ENCODE data around the gene NFE2L2. TPM values are rescaled to one million over a fixed set of nuclear protein-coding genes. Genes with fewer than 3 reads are reported as not detected.

NFE2L2 gene
- total and polyA plus RNA-seq, 9 of the 15 experiments (the other 6 are each of a cell fraction or from before 2014, with no cell fraction given), result 29.3 to 120 (median 59.3) TPM

GRCh38 chr2:177255227-177255601, 9.3 kb downstream of the NFE2L2 start (continued):
- TF ChIP-seq CTCF (IDR thresholded peaks at IDR 0.05 in 2 of 3, conservative IDR thresholded peaks at IDR 0.05 in 1 of 3; ENCODE audit: insufficient read depth in 2 of 3, low read depth in 1 of 3, low read length in 3 of 3), result peak in 1 of 3 experiments; percentile 27; a peak in 1 of 6 replicates
- TF ChIP-seq NR4A1 (CRISPR knock-in tag; IDR thresholded peaks at IDR 0.05), result no peak
- TF ChIP-seq NR4A1 (tag; IDR thresholded peaks at IDR 0.05), result no peak
- TF ChIP-seq CHD1 (IDR thresholded peaks at IDR 0.05; ENCODE audit: low read length), result no peak
- 0 out of 2 replicates have a peak, but pooled peaks have one; percentile 12 for TF ChIP-seq NCOR1 (IDR thresholded peaks at IDR 0.05)
- no peak for TF ChIP-seq HDAC3 (IDR thresholded peaks at IDR 0.05; ENCODE audit: borderline replicate concordance, partially characterized antibody)

- H2AFZ ChIP-seq (ENCODE audit: low read depth, low read length), result no peak overlapping the region
- POLR2A ChIA-PET, result interaction anchor here (0.6 to 10.9 kb wide), 18 partner anchors 9 to 691 kb away, joined by 3 to 199 read pairs (median 4); partner anchors contain the start of gene NFE2L2
- peak overlapping the region; percentile 59 for H3K27ac ChIP-seq (ENCODE audit: extremely low read depth, low read depth, low read length)
- H3K4me1 ChIP-seq (replicated peaks in 1 of 2; ENCODE audit: control insufficient read depth in 2 of 2, insufficient read depth in 2 of 2, low read length in 2 of 2), result peaks cover 35 to 79% of the 10 kb centered on the region in 2 experiments
- peak; percentile 81 for ATAC-seq
- H3K4me2 ChIP-seq (ENCODE audit: insufficient read depth, low read length), result peak overlapping the region; percentile 62
- BruUV-seq (replicated peaks), result no TSS peak
- peak; percentile 69 to 93 (median 73) for DNase-seq (ENCODE audit: extremely low read depth in 1 of 4, low spot score in 3 of 4)
- peaks cover 100% of the 10 kb centered on the region for H3K79me2 ChIP-seq (ENCODE audit: control insufficient read depth, insufficient read depth, low read length)
- intact Hi-C loops (cut with micrococcal nuclease), result loop anchor here (1.0 to 2.0 kb wide), 4 partner anchors 9 to 86 kb away; partner anchors contain the start of gene HNRNPA3
- H3K4me3 ChIP-seq, result 0 out of 2 replicates have a peak overlapping the region, but pooled peaks have one; percentile 4
- in situ Hi-C loops (cut with MboI), result loop anchor here (5.0 kb wide), 1 partner anchor 87 kb away; no protein-coding TSS in a partner anchor
- H3K27me3 ChIP-seq (ENCODE audit: control insufficient read depth in 2 of 2, insufficient read depth in 2 of 2, low read length in 2 of 2), result no peaks in the 10 kb centered on the region
- peak; percentile 86 for FAIRE-seq
- H4K20me1 ChIP-seq (replicated peaks; ENCODE audit: control insufficient read depth, insufficient read depth, low read length), result peaks cover 61% of the 10 kb centered on the region
- peak overlapping the region; percentile 17 to 53; a peak in 3 of 4 replicates for H3K9ac ChIP-seq (ENCODE audit: insufficient read depth in 1 of 2, low read depth in 2 of 2, low read length in 2 of 2)
- H3K9me1 ChIP-seq (ENCODE audit: control insufficient read depth, insufficient read depth, low read length), result peaks cover 19% of the 10 kb centered on the region
- peaks cover 76% of the 10 kb centered on the region for H3K36me3 ChIP-seq (ENCODE audit: control insufficient read depth, insufficient read depth, low read length)
- H3K9me3 ChIP-seq (replicated peaks; ENCODE audit: control insufficient read depth, insufficient read depth, low read depth, low read length), result peaks cover 18% of the 10 kb centered on the region
- WGBS (ENCODE audit: insufficient coverage, low coverage, missing lambda C conversion rate), result 6% methylated on average over 11 of the region's 11 CpGs
- CTCF ChIA-PET (ENCODE audit: low intra/inter-chr PET ratio), result interaction anchor here (0.5 to 1.5 kb wide), 2 partner anchors 90 to 277 kb away, joined by 3 to 4 read pairs; no protein-coding TSS in a partner anchor
- TF ChIP-seq HMG20B (CRISPR knock-in tag; IDR thresholded peaks at IDR 0.05) (no peak), POU5F1 (IDR thresholded peaks at IDR 0.05; ENCODE audit: borderline replicate concordance, low read depth, low read length, partially characterized antibody) (no peak), MCM3 (IDR thresholded peaks at IDR 0.05) (no peak), ZEB2 (IDR thresholded peaks at IDR 0.05) (0 out of 2 replicates have a peak, but pooled peaks have one; percentile 34), MAZ (CRISPR knock-in tag; conservative IDR thresholded peaks at IDR 0.05 in 1 of 2, IDR thresholded peaks at IDR 0.05 in 1 of 2) (0 out of 4 replicates have a peak, but pooled peaks of 1 of the 2 experiments have one; percentile 45), TOE1 (IDR thresholded peaks at IDR 0.05; ENCODE audit: borderline replicate concordance) (0 out of 2 replicates have a peak, but pooled peaks have one; percentile 26), TOE1 (CRISPR knock-in tag; IDR thresholded peaks at IDR 0.05; ENCODE audit: borderline replicate concordance, low read depth) (no peak), PRMT5 (CRISPR knock-in tag; IDR thresholded peaks at IDR 0.05) (no peak)
- TF ChIP-seq, protein P1, sequence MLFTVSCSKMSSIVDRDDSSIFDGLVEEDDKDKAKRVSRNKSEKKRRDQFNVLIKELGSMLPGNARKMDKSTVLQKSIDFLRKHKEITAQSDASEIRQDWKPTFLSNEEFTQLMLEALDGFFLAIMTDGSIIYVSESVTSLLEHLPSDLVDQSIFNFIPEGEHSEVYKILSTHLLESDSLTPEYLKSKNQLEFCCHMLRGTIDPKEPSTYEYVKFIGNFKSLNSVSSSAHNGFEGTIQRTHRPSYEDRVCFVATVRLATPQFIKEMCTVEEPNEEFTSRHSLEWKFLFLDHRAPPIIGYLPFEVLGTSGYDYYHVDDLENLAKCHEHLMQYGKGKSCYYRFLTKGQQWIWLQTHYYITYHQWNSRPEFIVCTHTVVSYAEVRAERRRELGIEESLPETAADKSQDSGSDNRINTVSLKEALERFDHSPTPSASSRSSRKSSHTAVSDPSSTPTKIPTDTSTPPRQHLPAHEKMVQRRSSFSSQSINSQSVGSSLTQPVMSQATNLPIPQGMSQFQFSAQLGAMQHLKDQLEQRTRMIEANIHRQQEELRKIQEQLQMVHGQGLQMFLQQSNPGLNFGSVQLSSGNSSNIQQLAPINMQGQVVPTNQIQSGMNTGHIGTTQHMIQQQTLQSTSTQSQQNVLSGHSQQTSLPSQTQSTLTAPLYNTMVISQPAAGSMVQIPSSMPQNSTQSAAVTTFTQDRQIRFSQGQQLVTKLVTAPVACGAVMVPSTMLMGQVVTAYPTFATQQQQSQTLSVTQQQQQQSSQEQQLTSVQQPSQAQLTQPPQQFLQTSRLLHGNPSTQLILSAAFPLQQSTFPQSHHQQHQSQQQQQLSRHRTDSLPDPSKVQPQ (CRISPR knock-in tag; IDR thresholded peaks at IDR 0.05; ENCODE audit: borderline replicate concordance), result no peak
These were observed 9.9 kb downstream of the NFE2L2 start for GRCh38 chr2:177254433-177255226.

All from K562 (cell line).